ENCODE measurements around the gene JAG1. TPM values are rescaled to one million over a fixed set of nuclear protein-coding genes. Genes with fewer than 3 reads are reported as not detected.

Gene JAG1
- total RNA-seq, 2 donors from 2014 or later, result 1.0 to 1.2 TPM

DNA sequence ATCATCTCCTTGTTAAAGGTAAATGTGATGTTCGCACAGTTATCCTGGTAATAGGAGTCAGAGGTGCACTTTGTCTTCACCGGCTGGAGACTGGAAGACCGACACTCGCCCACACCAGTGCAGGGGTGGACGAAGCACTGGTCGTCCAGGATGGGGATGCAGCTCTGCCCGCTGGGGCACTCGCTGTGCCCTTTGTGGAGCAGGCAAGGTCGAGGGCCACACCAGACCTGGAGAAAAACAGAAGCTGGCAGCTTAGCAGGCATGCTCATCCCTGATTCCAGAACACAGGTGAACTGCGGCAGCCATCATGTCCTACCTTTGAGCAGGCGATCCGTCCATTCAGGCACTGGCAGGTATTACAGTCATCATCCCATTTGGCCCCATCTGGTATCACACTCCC lies 32.3 kb downstream of the JAG1 start:
- Mint-ChIP-seq H3K4me1 (ENCODE audit: low read depth) (peaks cover 6% of the 10 kb centered on the region), H3K4me3 (no peak overlapping the region), H3K27me3 (ENCODE audit: low read depth) (no peaks in the 10 kb centered on the region), H3K27ac (no peak overlapping the region), H3K36me3 (ENCODE audit: insufficient read depth in 2 of 2) (no peaks in the 10 kb centered on the region), H3K9me3 (no peaks in the 10 kb centered on the region)
- no peak for ATAC-seq (replicated peaks in 1 of 2)
- no peak for DNase-seq

DNA sequence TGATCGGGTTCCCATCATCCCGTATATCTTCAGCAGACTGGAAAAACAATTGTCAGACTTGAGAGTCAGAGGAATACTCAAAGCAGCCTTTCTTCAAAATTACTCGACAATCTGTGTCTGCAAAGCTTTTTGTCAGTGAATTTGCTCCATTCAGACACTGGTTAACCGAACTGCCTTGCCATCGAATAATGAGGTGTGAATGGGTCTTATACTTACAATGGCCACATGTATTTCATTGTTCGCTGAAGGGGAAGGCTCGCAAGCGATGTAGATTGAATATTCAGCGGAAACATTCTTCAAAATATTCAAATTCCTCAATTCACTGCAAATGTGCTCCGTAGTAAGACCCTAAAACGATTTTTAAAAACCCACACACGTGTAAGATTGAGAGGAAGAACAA lies 32.9 kb downstream of the JAG1 start:
- Mint-ChIP-seq H3K4me1 (ENCODE audit: low read depth) (peaks cover 6% of the 10 kb centered on the region), H3K9me3 (no peaks in the 10 kb centered on the region), H3K27ac (no peak overlapping the region), H3K36me3 (ENCODE audit: insufficient read depth in 2 of 2) (no peaks in the 10 kb centered on the region), H3K27me3 (ENCODE audit: low read depth) (no peaks in the 10 kb centered on the region), H3K4me3 (no peak overlapping the region)
- DNase-seq, result no peak
- ATAC-seq (replicated peaks in 1 of 2), result no peak

DNA sequence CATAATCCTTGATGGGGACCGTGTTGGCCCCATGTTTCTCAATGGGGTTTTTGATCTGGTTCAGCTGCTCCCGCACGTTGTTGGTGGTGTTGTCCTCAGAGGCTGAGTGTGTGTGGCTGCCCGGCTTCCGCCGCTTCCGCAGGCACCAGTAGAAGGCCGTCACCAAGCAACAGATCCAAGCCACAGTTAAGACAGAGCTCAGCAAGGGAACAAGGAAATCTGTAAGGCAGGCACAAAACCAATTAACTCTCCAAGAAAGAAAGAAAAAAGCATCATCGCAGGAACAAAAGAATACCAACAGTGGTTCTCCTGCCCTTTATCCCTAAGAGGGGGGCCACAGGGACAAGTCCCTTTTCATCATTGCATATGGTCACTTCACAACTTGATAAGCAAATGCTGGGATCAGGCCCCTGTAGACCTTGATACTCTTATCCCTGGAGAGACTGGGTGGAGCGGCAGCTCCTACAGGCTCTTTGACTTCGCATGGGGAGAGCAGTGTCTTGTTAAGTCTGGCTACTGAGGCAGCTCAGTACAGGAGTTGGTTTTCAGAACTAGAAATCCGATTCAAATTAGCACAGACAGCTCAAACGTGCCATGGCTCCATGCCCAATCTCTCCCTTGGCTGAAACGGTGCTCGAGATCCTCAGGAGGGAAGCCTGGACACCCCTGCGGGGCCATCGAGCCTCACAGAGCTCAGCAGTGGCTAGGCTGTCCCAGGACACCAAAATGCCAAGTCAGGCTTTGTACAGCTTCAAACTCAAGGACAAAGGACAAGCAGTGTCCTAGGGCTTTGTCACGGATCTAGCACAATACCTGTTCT lies 33.9 kb downstream of the JAG1 start:
- ATAC-seq (replicated peaks in 1 of 2), result no peak
- no peaks in the 10 kb centered on the region for H3K36me3 Mint-ChIP-seq (ENCODE audit: insufficient read depth in 2 of 2)
- H3K27me3 Mint-ChIP-seq (ENCODE audit: low read depth), result no peaks in the 10 kb centered on the region

DNA sequence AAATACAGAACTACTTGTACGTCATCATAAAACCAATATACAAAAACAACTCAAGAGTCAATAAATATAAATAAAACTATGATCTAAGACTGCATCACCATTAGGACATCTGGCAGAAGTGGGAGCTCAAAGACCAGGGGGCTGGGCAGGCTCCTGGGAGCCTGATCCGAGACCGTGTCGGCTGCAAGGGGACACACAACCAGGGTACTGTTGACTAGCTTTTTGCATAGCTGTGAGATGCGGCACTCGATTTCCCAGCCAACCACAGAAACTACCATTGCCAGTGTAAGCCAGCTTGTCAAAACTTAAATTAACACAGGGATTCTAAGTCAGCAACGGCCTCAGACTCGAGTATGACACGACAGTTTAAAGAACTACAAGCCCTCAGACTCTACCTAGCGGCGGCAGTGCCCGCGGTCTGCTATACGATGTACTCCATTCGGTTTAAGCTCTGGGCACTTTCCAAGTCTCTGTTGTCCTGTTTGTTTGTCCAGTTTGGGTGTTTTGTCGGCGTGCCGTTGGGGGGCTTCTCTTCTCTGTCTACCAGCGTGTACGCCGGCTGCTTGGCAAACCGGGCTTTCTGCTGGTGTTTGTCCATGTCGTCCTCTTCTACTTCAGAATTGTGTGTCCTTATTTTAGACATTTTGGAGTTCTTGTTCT lies 34.6 kb downstream of the JAG1 start:
- DNase-seq (no peak), ATAC-seq (replicated peaks in 1 of 2) (no peak)
- no peak overlapping the region for H3K27ac Mint-ChIP-seq
- no peaks in the 10 kb centered on the region for H3K36me3 Mint-ChIP-seq (ENCODE audit: insufficient read depth in 2 of 2)
- peaks cover 6% of the 10 kb centered on the region for H3K4me1 Mint-ChIP-seq (ENCODE audit: low read depth)
- H3K27me3 Mint-ChIP-seq (ENCODE audit: low read depth), result no peaks in the 10 kb centered on the region
- no peak overlapping the region for H3K4me3 Mint-ChIP-seq
- no peaks in the 10 kb centered on the region for H3K9me3 Mint-ChIP-seq

More for the DNA sequence above, 33.9 kb downstream of the JAG1 start:
- Mint-ChIP-seq H3K4me3 (no peak overlapping the region), H3K9me3 (no peaks in the 10 kb centered on the region), H3K4me1 (ENCODE audit: low read depth) (peaks cover 6% of the 10 kb centered on the region), H3K27ac (no peak overlapping the region)
- DNase-seq, result no peak

DNA sequence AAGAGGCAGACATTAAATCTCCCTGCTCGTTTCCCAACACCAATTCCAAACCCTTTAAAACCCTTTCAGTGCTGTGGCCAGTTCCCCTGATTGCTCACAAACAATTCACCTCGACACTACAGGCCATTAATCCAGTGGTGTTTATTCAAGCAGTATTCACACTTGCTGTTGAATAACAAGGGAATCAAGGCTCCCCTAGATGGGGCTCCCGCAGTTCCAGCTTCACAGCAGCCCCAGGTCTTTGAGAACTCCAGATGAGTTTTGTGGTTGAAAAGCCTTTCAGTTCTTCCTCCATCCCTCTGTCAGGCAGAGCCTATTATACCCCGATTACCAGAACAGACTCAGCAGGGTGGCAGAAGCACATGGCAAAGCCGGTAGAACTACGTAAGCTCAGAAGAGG lies 36.2 kb downstream of the JAG1 start:
- Mint-ChIP-seq H3K4me3 (no peak overlapping the region), H3K36me3 (ENCODE audit: insufficient read depth in 2 of 2) (no peaks in the 10 kb centered on the region), H3K27me3 (ENCODE audit: low read depth) (no peaks in the 10 kb centered on the region), H3K4me1 (ENCODE audit: low read depth) (peaks cover 7% of the 10 kb centered on the region), H3K27ac (no peak overlapping the region), H3K9me3 (no peaks in the 10 kb centered on the region)
- no peak for DNase-seq
- no peak for ATAC-seq (replicated peaks in 1 of 2)

DNA sequence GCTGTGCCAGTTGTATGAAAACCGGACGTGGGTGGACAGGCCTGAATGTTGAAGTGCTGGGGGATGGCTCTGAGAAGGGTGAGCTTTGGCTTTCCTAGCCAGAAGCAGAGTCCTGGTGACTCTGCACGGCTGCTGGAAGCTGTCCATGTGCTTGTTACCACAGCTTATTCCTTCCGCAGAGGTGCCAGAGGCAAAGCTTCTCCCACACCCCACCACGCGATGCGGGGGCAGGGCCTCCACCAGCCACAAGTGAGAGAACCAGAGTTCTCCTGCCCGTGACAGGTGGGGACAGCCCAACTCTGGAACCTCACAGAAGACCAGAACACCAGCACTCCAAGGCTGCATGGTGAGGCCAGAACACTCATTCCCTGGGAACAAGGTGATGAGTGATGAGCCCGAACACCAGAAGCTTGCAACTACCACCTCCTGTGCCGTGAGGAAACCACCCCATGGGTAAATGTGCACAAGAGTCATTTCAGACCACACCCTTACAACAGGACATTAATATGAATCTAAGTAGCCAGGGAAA lies 36.7 kb downstream of the JAG1 start:
- H3K4me1 Mint-ChIP-seq (ENCODE audit: low read depth), result peaks cover 7% of the 10 kb centered on the region
- no peaks in the 10 kb centered on the region for H3K9me3 Mint-ChIP-seq
- H3K27me3 Mint-ChIP-seq (ENCODE audit: low read depth), result no peaks in the 10 kb centered on the region

DNA sequence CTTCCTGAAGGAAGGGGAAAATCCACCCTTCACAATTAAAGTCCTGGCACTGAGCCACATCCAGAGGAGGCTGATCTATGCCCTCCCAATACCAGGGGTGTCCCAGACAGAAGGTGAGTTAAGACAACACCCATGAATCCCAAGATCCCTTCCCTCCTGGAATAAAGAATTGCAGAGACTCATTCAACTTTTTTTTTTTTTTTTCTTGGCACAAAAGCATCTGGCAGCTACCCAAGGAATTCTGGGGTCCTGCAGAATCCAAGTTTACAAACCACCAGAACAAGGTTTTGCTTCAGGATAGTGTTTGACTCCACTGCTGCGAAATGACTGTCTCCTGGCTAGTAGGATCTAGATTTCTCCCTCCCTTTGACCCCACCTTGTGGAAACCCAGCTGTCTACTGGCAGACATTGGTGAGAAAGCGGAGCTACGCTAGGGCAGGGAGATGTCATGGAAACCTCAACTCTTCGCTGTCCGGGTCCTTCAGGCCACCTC lies 37.4 kb downstream of the JAG1 start:
- no peak overlapping the region for H3K4me3 Mint-ChIP-seq
- H3K27ac Mint-ChIP-seq, result no peak overlapping the region
- H3K4me1 Mint-ChIP-seq (ENCODE audit: low read depth), result peaks cover 7% of the 10 kb centered on the region
- H3K9me3 Mint-ChIP-seq, result no peaks in the 10 kb centered on the region
- ATAC-seq (replicated peaks in 1 of 2), result no peak
- no peak for DNase-seq
- no peaks in the 10 kb centered on the region for H3K27me3 Mint-ChIP-seq (ENCODE audit: low read depth)
- no peaks in the 10 kb centered on the region for H3K36me3 Mint-ChIP-seq (ENCODE audit: insufficient read depth in 2 of 2)

More for the DNA sequence above, 36.7 kb downstream of the JAG1 start:
- no peak for DNase-seq
- ATAC-seq (replicated peaks in 1 of 2), result no peak
- no peak overlapping the region for H3K27ac Mint-ChIP-seq
- no peaks in the 10 kb centered on the region for H3K36me3 Mint-ChIP-seq (ENCODE audit: insufficient read depth in 2 of 2)
- H3K4me3 Mint-ChIP-seq, result no peak overlapping the region

DNA sequence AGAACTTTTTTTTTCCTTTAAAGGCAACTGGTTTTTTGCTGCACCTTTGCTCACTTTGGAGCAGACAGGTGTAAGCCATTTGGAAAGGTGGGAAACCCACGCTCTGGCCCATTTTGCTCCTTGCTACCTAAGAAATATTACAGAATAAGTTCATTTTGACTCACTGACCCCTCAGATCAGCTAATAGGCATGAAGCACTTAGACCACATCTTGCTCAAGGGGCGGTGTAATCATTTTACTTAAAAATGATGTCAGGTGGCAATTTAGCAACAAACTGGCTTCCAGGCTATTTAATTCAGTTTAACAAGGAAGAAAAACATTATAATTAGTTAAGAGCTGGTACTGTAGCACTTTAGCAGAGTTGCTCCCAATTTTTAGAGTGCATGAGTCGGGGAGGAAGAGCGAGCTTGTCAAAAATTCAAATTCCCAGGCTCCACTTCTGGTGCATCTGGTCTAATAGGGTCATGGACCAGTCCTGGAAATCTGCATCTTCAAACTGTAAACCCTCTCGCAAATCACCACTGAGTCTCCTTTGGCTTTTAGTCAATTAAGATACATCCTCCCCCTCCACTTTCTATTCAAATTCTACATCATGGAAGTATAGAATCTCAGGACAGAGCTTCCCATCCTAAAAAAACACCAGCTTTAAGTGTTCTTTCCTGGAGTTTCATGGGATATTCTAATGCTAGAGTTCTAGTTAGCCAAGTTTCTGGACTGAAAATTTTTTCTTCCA lies 38.2 kb downstream of the JAG1 start:
- H3K4me1 Mint-ChIP-seq (ENCODE audit: low read depth), result peaks cover 7% of the 10 kb centered on the region
- DNase-seq, result no peak
- no peak overlapping the region for H3K4me3 Mint-ChIP-seq
- no peaks in the 10 kb centered on the region for H3K27me3 Mint-ChIP-seq (ENCODE audit: low read depth)
- no peak overlapping the region for H3K27ac Mint-ChIP-seq
- no peaks in the 10 kb centered on the region for H3K9me3 Mint-ChIP-seq
- H3K36me3 Mint-ChIP-seq (ENCODE audit: insufficient read depth in 2 of 2), result no peaks in the 10 kb centered on the region
- ATAC-seq (replicated peaks in 1 of 2), result no peak

DNA sequence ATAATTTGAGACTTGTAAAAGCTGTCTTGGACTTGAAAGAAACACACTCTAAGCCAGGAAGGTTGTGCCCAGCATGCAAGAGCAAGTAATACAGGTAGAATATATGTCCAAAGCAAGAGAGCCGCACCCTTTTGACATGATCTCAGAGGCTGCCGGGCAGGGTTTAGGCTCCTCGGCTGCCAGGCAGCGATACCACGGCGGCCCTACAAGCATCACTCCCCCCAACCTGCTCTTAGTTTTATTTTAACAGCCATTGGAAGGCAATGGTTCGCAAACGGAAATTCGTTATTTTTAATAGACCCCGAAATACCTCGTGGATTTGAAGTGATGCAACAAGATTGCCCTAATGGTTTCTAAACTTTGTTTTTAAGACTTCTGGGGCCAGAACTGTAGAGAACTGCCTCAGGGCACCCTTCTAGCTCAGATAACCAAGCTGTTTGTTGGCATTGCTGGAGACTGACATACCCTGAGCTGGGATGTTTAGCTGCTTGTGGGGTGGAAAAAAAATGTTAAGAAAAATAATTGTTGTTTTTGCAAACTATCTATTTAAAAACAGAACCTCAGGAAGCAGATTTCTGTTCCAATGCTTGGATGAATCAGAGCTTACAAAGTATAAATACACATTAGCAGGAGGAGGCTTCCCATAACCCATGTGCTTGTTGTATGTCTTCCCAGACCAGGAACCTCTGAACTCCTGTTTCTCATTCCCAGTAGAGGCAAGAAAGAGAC lies 39.0 kb downstream of the JAG1 start:
- peaks cover 7% of the 10 kb centered on the region for H3K4me1 Mint-ChIP-seq (ENCODE audit: low read depth)

DNA sequence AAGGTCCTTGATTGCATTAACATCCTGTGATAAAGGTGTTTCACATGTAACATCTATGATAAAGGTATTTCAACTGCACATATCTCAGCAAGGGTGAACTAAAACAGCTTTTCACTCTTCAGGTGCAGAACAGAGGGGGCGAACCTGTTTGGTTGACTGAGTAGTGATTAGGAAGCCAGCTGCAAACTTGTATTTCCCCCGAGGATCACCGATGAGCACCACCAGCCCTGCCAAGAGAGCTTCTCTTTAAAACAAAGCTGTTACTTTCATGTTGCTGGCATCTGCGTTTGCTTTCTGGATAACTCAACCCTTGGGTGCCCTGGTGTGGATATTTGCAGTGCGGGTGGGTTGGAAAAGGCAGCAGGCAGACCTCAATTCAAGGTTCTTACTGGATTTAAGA lies 39.6 kb downstream of the JAG1 start:
- Mint-ChIP-seq H3K4me3 (no peak overlapping the region), H3K9me3 (no peaks in the 10 kb centered on the region), H3K4me1 (ENCODE audit: low read depth) (peaks cover 7% of the 10 kb centered on the region), H3K36me3 (ENCODE audit: insufficient read depth in 2 of 2) (no peaks in the 10 kb centered on the region), H3K27me3 (ENCODE audit: low read depth) (no peaks in the 10 kb centered on the region), H3K27ac (no peak overlapping the region)
- DNase-seq (no peak), ATAC-seq (replicated peaks in 1 of 2) (no peak)

More for the DNA sequence above, 39.0 kb downstream of the JAG1 start:
- Mint-ChIP-seq H3K36me3 (ENCODE audit: insufficient read depth in 2 of 2) (no peaks in the 10 kb centered on the region), H3K9me3 (no peaks in the 10 kb centered on the region), H3K27ac (no peak overlapping the region), H3K4me3 (no peak overlapping the region), H3K27me3 (ENCODE audit: low read depth) (no peaks in the 10 kb centered on the region)
- ATAC-seq (replicated peaks in 1 of 2) (no peak), DNase-seq (no peak)

DNA sequence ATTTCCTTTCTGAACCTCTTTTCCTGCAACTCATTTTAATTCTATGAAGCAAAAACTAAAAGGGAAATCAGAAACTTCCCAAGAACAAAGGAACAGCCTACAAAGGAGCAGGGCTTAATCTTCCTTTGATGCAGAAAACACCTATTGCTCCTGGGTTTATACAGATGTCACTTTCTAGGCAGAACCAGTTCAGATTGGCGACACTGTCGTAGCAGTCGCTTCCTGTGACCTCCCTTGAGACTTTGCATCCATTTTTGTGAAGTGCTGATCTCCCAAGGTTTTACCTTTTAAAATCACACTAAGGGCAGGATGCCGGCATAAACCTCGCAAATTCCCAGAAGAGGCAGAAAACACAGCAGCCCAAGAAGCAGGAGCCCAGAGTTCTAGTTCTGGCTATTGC lies 40.1 kb downstream of the JAG1 start:
- Mint-ChIP-seq H3K9me3 (no peaks in the 10 kb centered on the region), H3K27ac (no peak overlapping the region), H3K27me3 (ENCODE audit: low read depth) (no peaks in the 10 kb centered on the region), H3K36me3 (ENCODE audit: insufficient read depth in 2 of 2) (no peaks in the 10 kb centered on the region), H3K4me3 (no peak overlapping the region), H3K4me1 (ENCODE audit: low read depth) (peaks cover 7% of the 10 kb centered on the region)
- ATAC-seq (replicated peaks in 1 of 2), result no peak
- no peak for DNase-seq

DNA sequence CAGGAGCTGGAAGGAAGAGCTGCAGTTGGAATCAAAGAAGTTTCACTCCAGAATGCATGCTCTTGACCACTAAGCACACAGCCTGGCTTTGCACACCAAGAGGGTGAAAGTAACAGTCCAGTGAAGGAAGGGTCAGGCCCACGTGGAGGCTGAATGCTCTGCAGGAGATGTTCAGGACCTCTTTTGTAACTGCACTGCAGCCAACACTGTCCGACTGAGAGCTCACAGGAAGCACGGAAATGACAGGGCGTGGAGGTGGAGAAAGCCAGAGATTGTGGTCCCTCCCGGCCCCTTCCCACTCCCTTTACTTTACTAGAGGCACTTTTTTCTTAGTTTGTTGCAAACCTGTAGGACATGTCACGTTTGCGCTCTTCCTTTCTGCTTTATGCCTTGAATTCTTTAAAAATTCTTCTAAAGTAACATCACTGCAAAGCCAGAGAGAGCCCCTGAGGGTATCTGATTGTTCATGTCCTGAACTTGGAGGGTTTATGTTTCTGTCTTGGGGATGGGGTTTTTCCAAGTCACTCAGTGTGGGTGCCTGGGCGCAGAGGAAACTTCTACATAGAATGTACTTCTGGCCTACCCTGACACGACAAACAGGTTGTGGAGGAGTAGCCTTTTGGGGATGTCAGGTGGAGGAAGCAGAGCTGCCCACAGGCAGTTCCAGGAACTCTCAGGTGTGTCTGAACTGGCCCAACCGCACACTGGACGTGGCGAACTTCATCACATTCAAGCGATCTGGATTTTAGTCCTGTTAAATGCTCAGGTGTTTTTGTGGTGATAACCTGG lies 40.9 kb downstream of the JAG1 start:
- no peak overlapping the region for H3K27ac Mint-ChIP-seq
- no peaks in the 10 kb centered on the region for H3K27me3 Mint-ChIP-seq (ENCODE audit: low read depth)
- peaks cover 7% of the 10 kb centered on the region for H3K4me1 Mint-ChIP-seq (ENCODE audit: low read depth)
- H3K4me3 Mint-ChIP-seq, result no peak overlapping the region
- H3K9me3 Mint-ChIP-seq, result no peaks in the 10 kb centered on the region
- ATAC-seq (replicated peaks in 1 of 2) (no peak), DNase-seq (no peak)
- no peaks in the 10 kb centered on the region for H3K36me3 Mint-ChIP-seq (ENCODE audit: insufficient read depth in 2 of 2)

Data from activated T-cell treated with anti-CD3 and anti-CD28 coated beads, Interleukin-2, amount 50 U/mL, for 72 hours (primary cell).